Measurements from ENCODE around the gene RFTN1. TPM values are rescaled to one million over a fixed set of nuclear protein-coding genes. Genes with fewer than 3 reads are reported as not detected.

The RFTN1 gene
- total RNA-seq, 4 donors from 2014 or later, result 113 to 137 (median 122) TPM

DNA sequence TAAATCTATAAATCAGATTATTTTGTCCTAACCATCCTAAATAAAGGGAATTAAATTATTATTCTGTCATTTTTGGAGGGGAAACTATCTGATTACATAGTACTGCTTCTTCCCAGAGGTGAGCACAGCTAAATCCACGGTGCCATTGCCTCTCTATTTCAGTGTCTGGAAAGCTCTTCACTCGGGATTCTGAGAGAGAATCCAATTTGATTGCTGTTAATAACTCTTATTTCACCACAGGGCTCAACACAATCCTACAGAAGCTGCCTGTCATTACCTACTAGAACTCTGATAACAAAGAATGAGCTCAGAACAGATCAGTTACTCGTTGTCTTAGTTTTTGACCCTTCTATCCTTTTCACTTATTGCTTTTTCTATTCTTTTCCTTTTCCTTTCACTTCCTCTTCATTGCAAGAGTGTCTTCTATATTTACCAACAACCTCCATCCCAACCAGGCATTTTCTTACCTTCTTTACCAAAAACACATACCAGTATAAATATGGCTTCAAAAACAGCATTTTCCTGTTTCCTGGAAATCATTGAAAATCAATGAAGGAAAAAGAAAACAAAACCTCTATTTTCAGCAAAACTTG, 218.1 kb downstream of the RFTN1 start:
- Histone ChIP-seq H3K27me3 (no peaks in the 10 kb centered on the region), H3K9me3 (no peaks in the 10 kb centered on the region), H3K27ac (no peak overlapping the region), H3K4me3 (no peak overlapping the region), H3K36me3 (peaks cover 0 to 27% (median 0%) of the 10 kb centered on the region in 3 donors), H3K4me1 (peaks cover 0 to 12% (median 3%) of the 10 kb centered on the region in 4 donors)
- WGBS, 2 donors, result 75 to 84% methylated on average over 3 of the region's 3 CpGs
- TF ChIP-seq POLR2A (IDR thresholded peaks at IDR 0.05) (no peak), EP300 (IDR thresholded peaks at IDR 0.05) (no peak)
- TF ChIP-seq, protein P1, sequence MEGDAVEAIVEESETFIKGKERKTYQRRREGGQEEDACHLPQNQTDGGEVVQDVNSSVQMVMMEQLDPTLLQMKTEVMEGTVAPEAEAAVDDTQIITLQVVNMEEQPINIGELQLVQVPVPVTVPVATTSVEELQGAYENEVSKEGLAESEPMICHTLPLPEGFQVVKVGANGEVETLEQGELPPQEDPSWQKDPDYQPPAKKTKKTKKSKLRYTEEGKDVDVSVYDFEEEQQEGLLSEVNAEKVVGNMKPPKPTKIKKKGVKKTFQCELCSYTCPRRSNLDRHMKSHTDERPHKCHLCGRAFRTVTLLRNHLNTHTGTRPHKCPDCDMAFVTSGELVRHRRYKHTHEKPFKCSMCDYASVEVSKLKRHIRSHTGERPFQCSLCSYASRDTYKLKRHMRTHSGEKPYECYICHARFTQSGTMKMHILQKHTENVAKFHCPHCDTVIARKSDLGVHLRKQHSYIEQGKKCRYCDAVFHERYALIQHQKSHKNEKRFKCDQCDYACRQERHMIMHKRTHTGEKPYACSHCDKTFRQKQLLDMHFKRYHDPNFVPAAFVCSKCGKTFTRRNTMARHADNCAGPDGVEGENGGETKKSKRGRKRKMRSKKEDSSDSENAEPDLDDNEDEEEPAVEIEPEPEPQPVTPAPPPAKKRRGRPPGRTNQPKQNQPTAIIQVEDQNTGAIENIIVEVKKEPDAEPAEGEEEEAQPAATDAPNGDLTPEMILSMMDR (IDR thresholded peaks at IDR 0.05), result no peak
- no peak for DNase-seq (ENCODE audit: low spot score in 2 of 2)

DNA sequence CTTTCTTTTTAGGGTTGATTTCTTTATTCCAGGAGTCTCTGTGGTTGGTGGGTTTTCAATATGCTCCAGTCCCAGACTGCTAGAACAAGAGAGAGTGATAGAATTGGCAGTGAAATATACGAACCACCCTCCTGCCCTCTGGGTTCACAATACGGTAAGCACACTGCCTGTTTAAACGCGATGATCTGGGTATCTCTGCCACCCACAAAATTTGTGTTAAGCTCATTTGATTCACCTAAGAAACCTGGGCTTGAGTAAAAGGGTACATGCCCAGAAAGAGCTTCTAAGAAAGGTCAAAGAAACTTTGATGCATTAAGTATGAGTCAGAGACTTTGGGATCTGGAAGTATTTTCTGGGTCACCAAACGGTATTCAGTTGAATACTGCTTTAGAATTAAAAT, 218.7 kb downstream of the RFTN1 start:
- no peak for TF ChIP-seq EP300 (IDR thresholded peaks at IDR 0.05)
- TF ChIP-seq, protein P1 (IDR thresholded peaks at IDR 0.05), result no peak
- TF ChIP-seq POLR2A (IDR thresholded peaks at IDR 0.05), result no peak
- WGBS, 2 donors, result 85 to 89% methylated on average over 5 of the region's 5 CpGs
- Histone ChIP-seq H3K36me3 (peaks cover 0 to 27% (median 0%) of the 10 kb centered on the region in 3 donors), H3K27me3 (no peaks in the 10 kb centered on the region), H3K27ac (no peak overlapping the region), H3K4me3 (no peak overlapping the region), H3K4me1 (peaks cover 0 to 17% (median 5%) of the 10 kb centered on the region in 4 donors), H3K9me3 (no peaks in the 10 kb centered on the region)
- DNase-seq (ENCODE audit: low spot score in 2 of 2), result no peak

DNA sequence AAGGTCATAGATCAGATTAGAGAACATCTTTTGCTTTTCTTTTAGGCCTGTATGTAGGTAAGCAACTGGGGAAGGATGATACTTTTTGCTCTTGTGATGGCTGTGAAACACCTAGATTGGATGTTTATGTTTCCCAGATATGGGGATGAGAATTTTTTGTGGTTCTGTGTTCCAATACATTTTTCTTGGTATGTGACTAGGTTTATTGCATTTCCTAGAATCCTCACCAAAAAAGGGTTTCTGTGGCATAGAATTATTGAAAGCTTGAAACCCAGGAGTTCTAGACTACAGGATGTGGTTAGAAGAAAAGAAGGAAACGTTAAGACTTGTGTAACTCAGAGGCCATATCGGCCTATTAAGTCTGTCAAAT, 222.7 kb downstream of the RFTN1 start:
- no peaks in the 10 kb centered on the region for H3K9me3 ChIP-seq
- peaks cover 0 to 40% (median 0%) of the 10 kb centered on the region in 3 donors for H3K36me3 ChIP-seq
- TF ChIP-seq POLR2A (IDR thresholded peaks at IDR 0.05) (no peak), EP300 (IDR thresholded peaks at IDR 0.05) (no peak)
- TF ChIP-seq, protein P1 (IDR thresholded peaks at IDR 0.05), result no peak
- no peak for DNase-seq (ENCODE audit: low spot score in 2 of 2)
- H3K4me1 ChIP-seq, result peaks cover 0 to 34% (median 9%) of the 10 kb centered on the region in 4 donors
- H3K27ac ChIP-seq, result peak overlapping the region in 1 of 4 donors; percentile 32
- 52% methylated on average over 2 of the region's 2 CpGs for WGBS, 2 donors
- no peak overlapping the region for H3K4me3 ChIP-seq
- no peaks in the 10 kb centered on the region for H3K27me3 ChIP-seq

DNA sequence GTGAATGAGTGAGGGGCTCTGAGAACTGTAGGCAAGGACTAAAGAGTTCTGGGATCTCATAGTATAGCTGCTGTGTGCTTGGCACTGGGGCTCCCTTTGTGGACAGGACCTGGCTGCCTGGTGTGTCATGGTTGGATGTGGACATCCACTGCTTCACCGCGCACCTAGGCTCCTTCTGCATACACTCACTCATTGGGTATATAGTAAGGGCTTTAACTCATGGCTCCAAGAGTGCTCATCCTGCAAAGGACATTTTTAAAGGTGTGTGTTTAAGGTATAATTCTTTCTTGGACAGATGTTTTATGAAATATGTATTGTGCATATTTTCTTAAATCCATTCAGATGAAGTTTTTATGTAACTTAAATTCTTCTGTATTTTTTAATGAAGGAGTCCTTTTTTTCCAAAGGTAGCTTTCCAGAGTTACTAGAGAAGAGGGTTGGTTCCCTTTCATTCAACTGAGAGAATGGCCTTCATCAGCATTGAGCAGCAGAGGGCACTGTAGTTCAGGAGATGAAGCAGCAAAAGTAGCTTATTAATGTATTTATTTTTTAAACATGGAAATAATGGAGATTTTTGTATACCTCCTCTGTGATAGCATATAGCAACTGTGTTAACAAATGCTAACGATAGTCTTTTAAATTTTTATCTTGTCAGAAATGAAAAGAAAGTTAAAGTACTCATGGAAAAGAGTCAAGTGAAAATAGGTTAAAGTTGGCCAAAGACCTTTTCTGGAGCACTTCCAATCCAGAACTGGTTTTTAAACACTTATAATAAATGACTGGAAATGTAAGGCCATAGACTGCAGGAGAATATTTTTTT, 223.3 kb downstream of the RFTN1 start:
- Histone ChIP-seq H3K4me3 (no peak overlapping the region), H3K9me3 (no peaks in the 10 kb centered on the region), H3K36me3 (peaks cover 0 to 39% (median 0%) of the 10 kb centered on the region in 3 donors), H3K27me3 (no peaks in the 10 kb centered on the region), H3K27ac (peak overlapping the region in 1 of 4 donors; percentile 32), H3K4me1 (peaks cover 0 to 34% (median 9%) of the 10 kb centered on the region in 4 donors)
- peak in 1 of 2 donors; percentile 85 for DNase-seq (ENCODE audit: low spot score in 2 of 2)
- TF ChIP-seq EP300 (IDR thresholded peaks at IDR 0.05) (no peak), POLR2A (IDR thresholded peaks at IDR 0.05) (no peak)
- TF ChIP-seq, protein P1 (IDR thresholded peaks at IDR 0.05), result peak; percentile 66 to 83 (median 70)
- WGBS, 2 donors, result 56 to 58% methylated on average over 3 of the region's 3 CpGs

All from tibial nerve (tissue), 4 donors.